Upper lobe of left lung (tissue), 6 donors: ENCODE data around the gene PTPRN2. TPM values are rescaled to one million over a fixed set of nuclear protein-coding genes. Genes with fewer than 3 reads are reported as not detected.

ENCODE experiments used
- ATAC-seq, 2 donors: fragments of 200-7000 bp; cut with Tn5 transposase; one replicate each; pipeline ENCODE4 v1.9.1; 2022; ENCODE audit warnings: mild to moderate bottlenecking in 2 of 2, moderate library complexity in 2 of 2; ENCODE audit not compliant: low FRiP score in 2 of 2
- DNase-seq, 2 donors: peaks; one replicate each; pipeline ENCODE4 v3.0.0-alpha.2; 2019 to 2020
- H3K27ac ChIP-seq, 4 donors: fragments of 200-600 bp; sonication (generic); one replicate each; pipeline ENCODE4 v1.5.1; 2016 to 2019
- H3K27me3 ChIP-seq, 4 donors: fragments of 200-600 bp; sonication (generic); one replicate each; pipeline ENCODE4 v1.5.1; 2017 to 2019
- H3K36me3 ChIP-seq, 4 donors: fragments of 200-600 bp; sonication (generic); one replicate each; pipeline ENCODE4 v1.5.1; 2016 to 2019
- H3K4me1 ChIP-seq, 4 donors: fragments of 200-600 bp; sonication (generic); one replicate each; pipeline ENCODE4 v1.5.1; 2018 to 2019
- H3K4me3 ChIP-seq, 4 donors: fragments of 200-600 bp; sonication (generic); one replicate each; pipeline ENCODE4 v1.5.1; 2017 to 2019; ENCODE audit warnings: mild to moderate bottlenecking in 2 of 4, moderate library complexity in 1 of 4
- H3K9me3 ChIP-seq, 4 donors: fragments of 200-600 bp; sonication (generic); one replicate each; pipeline ENCODE4 v1.5.1; 2018 to 2019
- CTCF ChIP-seq, 6 experiments: fragments of 450-650 bp in 4 of 6; fragments of 200-600 bp in 2 of 6; sonication (generic) in 2 of 6; IDR thresholded peaks; one replicate each; pipeline ENCODE4 v1.5.1; 2016 to 2019; ENCODE audit warnings: antibody characterized with exemption in 6 of 6
- EP300 ChIP-seq, 4 donors: sonication (generic); formaldehyde crosslinking; IDR thresholded peaks; one replicate each; pipeline ENCODE4 v1.5.1; 2017; ENCODE audit warnings: antibody characterized with exemption in 4 of 4, control low read depth in 2 of 4
- POLR2A ChIP-seq, 4 donors: fragments of 450-650 bp; IDR thresholded peaks; one replicate each; pipeline ENCODE4 v1.5.1; 2016 to 2017; ENCODE audit warnings: antibody characterized with exemption in 4 of 4, mild to moderate bottlenecking in 2 of 4
- POLR2AphosphoS5 ChIP-seq, 2 donors: sonication (generic); formaldehyde crosslinking; IDR thresholded peaks; one replicate each; pipeline ENCODE4 v1.5.1; 2017; ENCODE audit warnings: antibody characterized with exemption in 2 of 2
- WGBS, 2 donors: methylation state at CpG; one replicate each; pipeline ENCODE4 v1.1.5; 2017 to 2018; 5-methylcytosine and 5-hydroxymethylcytosine counted together
- total RNA-seq, 6 donors: library from RNA; depleted of rRNA in 4 of 6; stranded (reverse); fragments of >200 nt in 4 of 6; gene quantifications; one replicate each; pipeline versions ENCODE4 v1.1.0 to v1.2.1, GENCODE V29; 2016 to 2021
- donor health status: DM: no; HTN: no; CAD: no; lungs with moderate emphysema.
- donor health status: DM: no; HTN: yes; CAD: no; lungs with severe emphysema.

PTPRN2 gene
- total RNA-seq, 6 donors from 2014 or later: 3.3 to 7.9 (median 5.2) TPM

GRCh38 chr7:157540606-157541294, 1046.9 kb downstream of the PTPRN2 start:
- Histone ChIP-seq H3K27me3 (no peaks in the 10 kb centered on the region), H3K4me3 (no peak overlapping the region), H3K4me1 (no peaks in the 10 kb centered on the region), H3K9me3 (no peaks in the 10 kb centered on the region), H3K27ac (no peak overlapping the region), H3K36me3 (peaks cover 0 to 2% (median 0%) of the 10 kb centered on the region in 4 donors)
- DNase-seq: no peak
- ATAC-seq: no peak
- TF ChIP-seq EP300 (IDR thresholded peaks at IDR 0.05) (no peak), CTCF (IDR thresholded peaks at IDR 0.05) (no peak), POLR2AphosphoS5 (IDR thresholded peaks at IDR 0.05) (no peak), POLR2A (IDR thresholded peaks at IDR 0.05) (no peak)
- WGBS, 2 donors: 86 to 87% methylated on average over 30 to 32 of the region's 32 CpGs

- H3K9me3 ChIP-seq: no peaks in the 10 kb centered on the region
- ATAC-seq (no peak), DNase-seq (no peak)
- no peaks in the 10 kb centered on the region for H3K27me3 ChIP-seq
- H3K4me1 ChIP-seq: no peaks in the 10 kb centered on the region
- 91% methylated on average over 18 of the region's 18 CpGs for WGBS, 2 donors
- no peak overlapping the region for H3K27ac ChIP-seq
- TF ChIP-seq CTCF (IDR thresholded peaks at IDR 0.05) (no peak), POLR2AphosphoS5 (IDR thresholded peaks at IDR 0.05) (no peak), EP300 (IDR thresholded peaks at IDR 0.05) (no peak), POLR2A (IDR thresholded peaks at IDR 0.05) (no peak)
- peaks cover 0 to under 1% (median 0%) of the 10 kb centered on the region in 4 donors for H3K36me3 ChIP-seq
- H3K4me3 ChIP-seq: no peak overlapping the region
Observed at GRCh38 chr7:157540020-157540419, 1047.6 kb downstream of the PTPRN2 start.

- Histone ChIP-seq H3K4me1 (no peaks in the 10 kb centered on the region), H3K9me3 (no peaks in the 10 kb centered on the region), H3K36me3 (no peaks in the 10 kb centered on the region), H3K4me3 (no peak overlapping the region), H3K27ac (no peak overlapping the region), H3K27me3 (no peaks in the 10 kb centered on the region)
- ATAC-seq: no peak
- WGBS, 2 donors: 90 to 94% methylated on average over 19 of the region's 19 CpGs
- TF ChIP-seq POLR2AphosphoS5 (IDR thresholded peaks at IDR 0.05): no peak
- no peak for DNase-seq
Observed at GRCh38 chr7:157539521-157539920, 1048.1 kb downstream of the PTPRN2 start.

- Histone ChIP-seq H3K27ac (no peak overlapping the region), H3K4me1 (no peaks in the 10 kb centered on the region), H3K4me3 (no peak overlapping the region), H3K9me3 (no peaks in the 10 kb centered on the region), H3K27me3 (no peaks in the 10 kb centered on the region), H3K36me3 (no peaks in the 10 kb centered on the region)
- TF ChIP-seq POLR2AphosphoS5 (IDR thresholded peaks at IDR 0.05): no peak
- TF ChIP-seq EP300 (IDR thresholded peaks at IDR 0.05): no peak
- no peak for TF ChIP-seq POLR2A (IDR thresholded peaks at IDR 0.05)
- TF ChIP-seq CTCF (IDR thresholded peaks at IDR 0.05): no peak
- ATAC-seq: no peak
- no peak for DNase-seq
- WGBS, 2 donors: 92 to 96% methylated on average over 10 of the region's 10 CpGs
Observed at GRCh38 chr7:157538735-157539134, 1048.9 kb downstream of the PTPRN2 start.

- TF ChIP-seq CTCF (IDR thresholded peaks at IDR 0.05) (no peak), POLR2A (IDR thresholded peaks at IDR 0.05) (no peak), POLR2AphosphoS5 (IDR thresholded peaks at IDR 0.05) (no peak), EP300 (IDR thresholded peaks at IDR 0.05) (no peak)
- DNase-seq (no peak), ATAC-seq (no peak)
- H3K27ac ChIP-seq: no peak overlapping the region
- no peaks in the 10 kb centered on the region for H3K27me3 ChIP-seq
- no peaks in the 10 kb centered on the region for H3K36me3 ChIP-seq
- no peaks in the 10 kb centered on the region for H3K9me3 ChIP-seq
- 91 to 92% methylated on average over 11 of the region's 11 CpGs for WGBS, 2 donors
- H3K4me3 ChIP-seq: no peak overlapping the region
- H3K4me1 ChIP-seq: no peaks in the 10 kb centered on the region
Observed at GRCh38 chr7:157538321-157538720, 1049.3 kb downstream of the PTPRN2 start.
